HEK293 (cell line): Measurements from ENCODE around the gene CHFR.

ENCODE experiments used
- CTCF ChIA-PET: fragments of 350-600 bp; formaldehyde crosslinking; extraction: SDS; loops from one replicate; lab custom pipeline; 2021; ENCODE audit warnings: antibody characterized with exemption; lab: Yijun Ruan, JAX
- POLR2A ChIA-PET: fragments of 300-600 bp; formaldehyde crosslinking; extraction: SDS; loops from one replicate; lab custom pipeline; 2020; ENCODE audit warnings: antibody characterized with exemption, inconsistent platforms; lab: Yijun Ruan, JAX
- H3K27ac ChIP-seq: fragments of 200-500 bp; sonication (Bioruptor generic); 2 replicates; pipeline ENCODE4 v1.5.1; 2014; ENCODE audit warnings: low read depth, low read length, control low read depth, inconsistent platforms; ENCODE audit errors: extremely low read depth
- H3K36me3 ChIP-seq, 2 experiments: fragments of 200-500 bp in 1 of 2; sonication (Bioruptor generic) in 1 of 2; 1 replicate in 1 of 2; 2 replicates in 1 of 2; pipeline ENCODE4 v1.5.1; 2014 to 2017; ENCODE audit warnings: inconsistent platforms in 2 of 2, low read length in 2 of 2; ENCODE audit not compliant: control insufficient read depth in 2 of 2, insufficient read depth in 1 of 2
- H3K4me1 ChIP-seq: fragments of 200-500 bp; sonication (Bioruptor generic); 2 replicates; pipeline ENCODE4 v1.5.1; 2014; ENCODE audit warnings: mild to moderate bottlenecking, low read length, inconsistent platforms; ENCODE audit not compliant: control insufficient read depth, insufficient read depth
- H3K4me3 ChIP-seq: 2 replicates; pipeline ENCODE4 v1.5.1; 2011; ENCODE audit warnings: low read depth, mild to moderate bottlenecking, control low read depth, low read length, moderate library complexity
- H3K9me3 ChIP-seq: fragments of 200-500 bp; sonication (Bioruptor generic); 2 replicates; pipeline ENCODE4 v1.5.1; 2014; ENCODE audit warnings: low read depth, low read length, inconsistent platforms; ENCODE audit not compliant: control insufficient read depth, insufficient read depth
- GLI2 ChIP-seq: fragments of 450-650 bp; formaldehyde crosslinking; IDR thresholded peaks from 2 replicates; pipeline ENCODE4; 2017; ENCODE audit warnings: missing biosample characterization, missing genetic modification characterization, low read depth, borderline replicate concordance
- KLF1 ChIP-seq: fragments of 450-650 bp; formaldehyde crosslinking; IDR thresholded peaks from 2 replicates; pipeline ENCODE4 v1.5.1; 2016; ENCODE audit warnings: missing biosample characterization, missing genetic modification characterization
- MYNN ChIP-seq: fragments of 450-650 bp; formaldehyde crosslinking; IDR thresholded peaks from 2 replicates; pipeline ENCODE4 v1.5.1; 2016; ENCODE audit warnings: missing biosample characterization, missing genetic modification characterization, borderline replicate concordance
- OVOL3 ChIP-seq: fragments of 450-650 bp; formaldehyde crosslinking; IDR thresholded peaks from 2 replicates; pipeline ENCODE4 v1.5.1; 2016; ENCODE audit warnings: missing biosample characterization, missing genetic modification characterization
- ZNF10 ChIP-seq: fragments of 450-650 bp; formaldehyde crosslinking; IDR thresholded peaks from 2 replicates; pipeline ENCODE4 v1.5.1; 2017; ENCODE audit warnings: missing biosample characterization, missing genetic modification characterization
- ZNF133 ChIP-seq: fragments of 450-650 bp; formaldehyde crosslinking; IDR thresholded peaks from 2 replicates; pipeline ENCODE4 v1.5.1; 2016; ENCODE audit warnings: missing biosample characterization, missing genetic modification characterization
- ZNF157 ChIP-seq: fragments of 450-650 bp; formaldehyde crosslinking; IDR thresholded peaks from 2 replicates; pipeline ENCODE4 v1.5.1; 2016; ENCODE audit warnings: missing biosample characterization, missing genetic modification characterization
- ZNF2 ChIP-seq: fragments of 450-650 bp; formaldehyde crosslinking; IDR thresholded peaks from 2 replicates; pipeline ENCODE4 v1.5.1; 2016; ENCODE audit warnings: missing biosample characterization, missing genetic modification characterization
- ZNF354C ChIP-seq: fragments of 450-650 bp; formaldehyde crosslinking; IDR thresholded peaks from 2 replicates; pipeline ENCODE4 v1.5.1; 2016; ENCODE audit warnings: missing biosample characterization, missing genetic modification characterization, low read depth, borderline replicate concordance
- ZNF416 ChIP-seq: fragments of 450-650 bp; formaldehyde crosslinking; IDR thresholded peaks from 2 replicates; pipeline ENCODE4 v1.5.1; 2016; ENCODE audit warnings: missing biosample characterization, missing genetic modification characterization
- ZNF549 ChIP-seq: fragments of 450-650 bp; IDR thresholded peaks from 2 replicates; pipeline ENCODE4 v1.5.1; 2018; ENCODE audit warnings: missing biosample characterization, missing genetic modification characterization, mild to moderate bottlenecking, inconsistent platforms, moderate library complexity
- ZNF555 ChIP-seq: fragments of 450-650 bp; formaldehyde crosslinking; conservative IDR thresholded peaks from 2 replicates; pipeline ENCODE4 v1.5.1; 2017; ENCODE audit warnings: missing biosample characterization, mild to moderate bottlenecking, missing genetic modification characterization, inconsistent platforms
- ZNF600 ChIP-seq: fragments of 450-650 bp; formaldehyde crosslinking; IDR thresholded peaks from 2 replicates; pipeline ENCODE4 v1.5.1; 2016; ENCODE audit warnings: missing biosample characterization, missing genetic modification characterization
- ZNF747 ChIP-seq: fragments of 450-650 bp; formaldehyde crosslinking; IDR thresholded peaks from 2 replicates; pipeline ENCODE4 v1.5.1; 2016; ENCODE audit warnings: missing biosample characterization, missing genetic modification characterization
- TF ChIP-seq, protein P1 (sequence below): fragments of 450-650 bp; formaldehyde crosslinking; IDR thresholded peaks from 2 replicates; pipeline ENCODE4 v1.5.1; 2016; ENCODE audit warnings: missing biosample characterization, missing genetic modification characterization
- TF ChIP-seq, protein P2 (sequence below): fragments of 450-650 bp; formaldehyde crosslinking; IDR thresholded peaks from 2 replicates; pipeline ENCODE4 v1.5.1; 2016; ENCODE audit warnings: missing biosample characterization, missing genetic modification characterization, low read depth

The CHFR gene

DNA sequence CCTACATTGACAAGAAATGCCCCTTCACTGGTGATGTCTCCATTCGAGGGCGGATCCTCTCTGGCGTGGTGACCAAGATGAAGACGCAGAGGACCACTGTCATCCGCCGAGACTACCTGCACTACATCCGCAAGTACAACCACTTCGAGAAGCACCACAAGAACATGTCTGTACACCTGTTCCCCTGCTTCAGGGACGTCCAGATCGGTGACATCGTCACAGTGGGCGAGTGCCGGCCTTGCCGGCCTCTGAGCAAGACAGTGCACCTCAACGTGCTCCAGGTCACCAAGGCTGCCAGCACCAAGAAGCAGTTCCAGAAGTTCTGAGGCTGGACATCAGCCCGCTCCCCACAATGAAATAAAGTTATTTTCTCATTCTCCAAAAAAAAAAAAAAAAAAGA lies 61.5 kb downstream of the CHFR start (continued):
- TF ChIP-seq ZNF747 (tag by site-specific recombination) (no peak), ZNF157 (tag by site-specific recombination) (no peak), ZNF133 (tag by site-specific recombination) (no peak), ZNF10 (no peak), OVOL3 (tag by site-specific recombination) (no peak)

DNA sequence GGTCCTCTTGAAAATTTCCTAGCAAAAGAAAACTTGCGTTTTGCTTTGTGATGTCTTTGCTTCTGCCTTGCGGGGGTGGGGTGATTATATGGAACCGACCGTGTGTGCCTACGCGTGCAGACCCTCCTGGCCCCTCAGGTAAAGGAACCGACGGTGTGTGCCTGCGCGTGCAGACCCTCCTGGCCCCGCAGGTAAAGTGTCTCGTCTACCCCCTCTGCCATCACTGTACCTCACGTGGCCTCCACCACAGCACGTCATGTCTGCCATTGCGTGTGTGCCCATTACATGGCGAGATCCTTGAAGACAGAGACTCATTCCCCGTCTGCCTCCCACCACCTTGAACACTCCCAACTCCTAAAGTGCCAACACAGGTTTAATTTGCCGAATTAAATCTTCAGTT lies 62.3 kb downstream of the CHFR start:
- TF ChIP-seq, protein P1, sequence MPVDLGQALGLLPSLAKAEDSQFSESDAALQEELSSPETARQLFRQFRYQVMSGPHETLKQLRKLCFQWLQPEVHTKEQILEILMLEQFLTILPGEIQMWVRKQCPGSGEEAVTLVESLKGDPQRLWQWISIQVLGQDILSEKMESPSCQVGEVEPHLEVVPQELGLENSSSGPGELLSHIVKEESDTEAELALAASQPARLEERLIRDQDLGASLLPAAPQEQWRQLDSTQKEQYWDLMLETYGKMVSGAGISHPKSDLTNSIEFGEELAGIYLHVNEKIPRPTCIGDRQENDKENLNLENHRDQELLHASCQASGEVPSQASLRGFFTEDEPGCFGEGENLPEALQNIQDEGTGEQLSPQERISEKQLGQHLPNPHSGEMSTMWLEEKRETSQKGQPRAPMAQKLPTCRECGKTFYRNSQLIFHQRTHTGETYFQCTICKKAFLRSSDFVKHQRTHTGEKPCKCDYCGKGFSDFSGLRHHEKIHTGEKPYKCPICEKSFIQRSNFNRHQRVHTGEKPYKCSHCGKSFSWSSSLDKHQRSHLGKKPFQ (tag by site-specific recombination) = no peak
- TF ChIP-seq MYNN (tag by site-specific recombination) = no peak
- Histone ChIP-seq H3K4me1 (no peaks in the 10 kb centered on the region), H3K4me3 (no peak overlapping the region), H3K27ac (no peak overlapping the region), H3K36me3 (peaks cover 7 to 47% of the 10 kb centered on the region in 2 experiments), H3K9me3 (no peaks in the 10 kb centered on the region)
- CTCF ChIA-PET = no interaction called here
- POLR2A ChIA-PET = no interaction called here

DNA sequence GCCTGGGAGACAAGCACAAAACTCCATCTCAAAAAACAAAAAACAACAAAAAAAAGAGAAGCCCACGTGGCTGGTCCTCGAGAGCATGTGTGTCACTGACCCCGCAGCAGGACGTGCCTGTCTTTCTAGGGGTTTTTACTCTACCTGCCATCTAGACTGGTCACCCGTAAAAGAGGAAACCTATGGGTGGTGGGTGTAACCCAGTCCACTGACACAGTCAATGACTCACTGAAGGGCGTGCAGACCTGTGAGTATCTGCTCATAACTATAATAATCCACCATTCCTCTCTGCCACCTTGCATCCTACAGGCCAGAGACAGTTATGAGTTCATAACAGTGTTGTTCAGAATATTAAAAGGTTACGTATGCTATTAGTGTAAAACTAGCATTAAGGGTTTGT lies 63.4 kb downstream of the CHFR start:
- Histone ChIP-seq H3K4me1 (no peaks in the 10 kb centered on the region), H3K36me3 (peaks cover 11 to 57% of the 10 kb centered on the region in 2 experiments), H3K9me3 (no peaks in the 10 kb centered on the region), H3K27ac (no peak overlapping the region), H3K4me3 (no peak overlapping the region)
- TF ChIP-seq ZNF416 (tag by site-specific recombination) = no peak
- TF ChIP-seq KLF1 (tag by site-specific recombination) = peak; percentile 60; the same call in 1 of the 2 replicates
- no peak for TF ChIP-seq ZNF2 (tag by site-specific recombination)
- TF ChIP-seq ZNF354C (tag by site-specific recombination) = no peak
- TF ChIP-seq GLI2 (tag by site-specific recombination) = no peak
- no peak for TF ChIP-seq ZNF555 (tag by site-specific recombination)
- ChIA-PET POLR2A (no interaction called here), CTCF (no interaction called here)

DNA sequence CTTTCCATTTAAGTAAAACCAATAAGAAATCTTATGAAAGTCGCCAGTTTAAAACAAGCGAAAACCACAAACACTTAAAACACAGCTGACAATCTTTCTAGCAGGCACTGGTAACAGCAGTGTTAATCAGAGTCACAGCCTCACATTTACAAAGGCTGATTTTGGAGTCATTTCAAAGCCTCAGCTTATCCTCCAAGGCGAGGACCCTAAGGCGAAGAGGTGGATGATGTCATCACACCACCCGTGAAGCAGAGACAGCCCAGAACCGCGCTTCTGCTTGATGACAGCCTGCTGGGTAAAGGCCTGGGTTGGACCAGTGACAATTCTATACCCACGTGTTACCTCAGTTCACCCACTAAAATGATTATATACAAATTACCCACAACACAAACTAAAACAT lies 68.8 kb downstream of the CHFR start:
- TF ChIP-seq ZNF600 (tag by site-specific recombination) (peak; percentile 51; the same call in 1 of the 2 replicates), ZNF549 (tag by site-specific recombination) (no peak)
- TF ChIP-seq, protein P2, sequence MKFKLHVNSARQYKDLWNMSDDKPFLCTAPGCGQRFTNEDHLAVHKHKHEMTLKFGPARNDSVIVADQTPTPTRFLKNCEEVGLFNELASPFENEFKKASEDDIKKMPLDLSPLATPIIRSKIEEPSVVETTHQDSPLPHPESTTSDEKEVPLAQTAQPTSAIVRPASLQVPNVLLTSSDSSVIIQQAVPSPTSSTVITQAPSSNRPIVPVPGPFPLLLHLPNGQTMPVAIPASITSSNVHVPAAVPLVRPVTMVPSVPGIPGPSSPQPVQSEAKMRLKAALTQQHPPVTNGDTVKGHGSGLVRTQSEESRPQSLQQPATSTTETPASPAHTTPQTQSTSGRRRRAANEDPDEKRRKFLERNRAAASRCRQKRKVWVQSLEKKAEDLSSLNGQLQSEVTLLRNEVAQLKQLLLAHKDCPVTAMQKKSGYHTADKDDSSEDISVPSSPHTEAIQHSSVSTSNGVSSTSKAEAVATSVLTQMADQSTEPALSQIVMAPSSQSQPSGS (tag by site-specific recombination) = peak; percentile 53; the same call in 1 of the 2 replicates
- CTCF ChIA-PET = no interaction called here
- H3K27ac ChIP-seq = no peak overlapping the region
- POLR2A ChIA-PET = no interaction called here
- no peak overlapping the region for H3K4me3 ChIP-seq
- no peaks in the 10 kb centered on the region for H3K9me3 ChIP-seq
- no peaks in the 10 kb centered on the region for H3K4me1 ChIP-seq
- peaks cover 26 to 71% of the 10 kb centered on the region in 2 experiments; a peak in 2 of 3 replicates for H3K36me3 ChIP-seq
